B cell (primary cell): ENCODE data around the gene TYSND1. TPM values are rescaled to one million over a fixed set of nuclear protein-coding genes. Genes with fewer than 3 reads are reported as not detected.

ENCODE experiments used
- ATAC-seq: fragments of 200-7000 bp; cut with Tn5 transposase; one replicate; pipeline ENCODE4 v1.10.0; 2021; ENCODE audit warnings: low read depth, mild to moderate bottlenecking, moderate number of reproducible peaks, moderate library complexity
- CTCF ChIA-PET: fragments of 350-600 bp; sonication (Branson Sonifier 250); formaldehyde crosslinking; loops from one replicate; lab custom pipeline; 2021; ENCODE audit warnings: antibody characterized with exemption, inconsistent platforms; lab: Charles Lee
- POLR2A ChIA-PET: fragments of 350-600 bp; sonication (Branson Sonifier 250); formaldehyde crosslinking; loops from one replicate; lab custom pipeline; 2021; ENCODE audit warnings: antibody characterized with exemption; lab: Charles Lee
- DNase-seq: peaks from one replicate; pipeline ENCODE4 v3.0.0; 2013
- H2AFZ ChIP-seq: 2 replicates; pipeline ENCODE4 v1.6.1; 2012; ENCODE audit warnings: mild to moderate bottlenecking, low read depth, low read length; ENCODE audit not compliant: insufficient read depth, poor library complexity, severe bottlenecking
- H3K27ac ChIP-seq, 2 donors: 1 replicate in 1 of 2; 2 replicates in 1 of 2; pipeline ENCODE4 v1.5.1; 2012 to 2013; ENCODE audit warnings: low read length in 2 of 2, mild to moderate bottlenecking in 2 of 2, moderate library complexity in 1 of 2
- H3K27me3 ChIP-seq, 4 experiments: fragments of 200-600 bp in 1 of 4; sonication (generic) in 1 of 4; replicated peaks in 1 of 4; 1 replicate in 2 of 4; 2 replicates in 2 of 4; pipeline versions ENCODE4 v1.6.1 to v1.7.0; 2013 to 2016; ENCODE audit warnings: low read length in 3 of 4, mild to moderate bottlenecking in 2 of 4, mixed read lengths in 1 of 4, moderate library complexity in 1 of 4; ENCODE audit not compliant: insufficient read depth in 4 of 4, control insufficient read depth in 3 of 4; ENCODE audit errors: control extremely low read depth in 1 of 4
- H3K36me3 ChIP-seq, 2 experiments: replicated peaks in 1 of 2; 1 replicate in 1 of 2; 2 replicates in 1 of 2; pipeline versions ENCODE4 v1.6.1 to v1.7.1; 2013; ENCODE audit warnings: low read length in 1 of 2; ENCODE audit not compliant: insufficient read depth in 2 of 2, control insufficient read depth in 1 of 2; ENCODE audit errors: control extremely low read depth in 1 of 2, extremely low read depth in 1 of 2
- H3K4me1 ChIP-seq, 2 donors: fragments of 200-600 bp in 1 of 2; sonication (generic) in 1 of 2; 1 replicate in 1 of 2; 2 replicates in 1 of 2; pipeline versions ENCODE4 v1.5.1 to v1.6.1; 2013 to 2017; ENCODE audit warnings: low read length in 2 of 2; ENCODE audit not compliant: control insufficient read depth in 2 of 2, insufficient read depth in 2 of 2
- H3K4me2 ChIP-seq: replicated peaks from 2 replicates; pipeline ENCODE3; 2012; ENCODE audit warnings: mild to moderate bottlenecking, low read depth, low read length; ENCODE audit not compliant: poor library complexity, severe bottlenecking
- H3K4me3 ChIP-seq, 5 experiments: fragments of 200-600 bp in 1 of 5; sonication (generic) in 1 of 5; 1 replicate in 3 of 5; 2 replicates in 2 of 5; pipeline versions ENCODE4 v1.5.1 to v1.7.0; 2011 to 2016; ENCODE audit warnings: low read length in 4 of 5, mild to moderate bottlenecking in 4 of 5, low read depth in 2 of 5, control low read depth in 1 of 5, moderate library complexity in 1 of 5; ENCODE audit not compliant: insufficient read depth in 1 of 5; ENCODE audit errors: control extremely low read depth in 1 of 5, extremely low read depth in 1 of 5
- H3K79me2 ChIP-seq: fragments of 200-600 bp; sonication (generic); one replicate; pipeline ENCODE4 v1.6.0; 2016; ENCODE audit warnings: low read length; ENCODE audit not compliant: control insufficient read depth, insufficient read depth
- H3K9ac ChIP-seq: fragments of 200-600 bp; sonication (generic); 2 replicates; pipeline ENCODE4 v1.6.1; 2017; ENCODE audit warnings: mild to moderate bottlenecking, low read length, moderate library complexity
- H3K9me3 ChIP-seq, 3 donors: one replicate each; pipeline versions ENCODE4 v1.6.1 to v1.7.1; 2013; ENCODE audit warnings: low read length in 2 of 3; ENCODE audit not compliant: control insufficient read depth in 2 of 3, insufficient read depth in 1 of 3; ENCODE audit errors: control extremely low read depth in 1 of 3
- H4K20me1 ChIP-seq: 2 replicates; pipeline ENCODE4 v1.6.0; 2012; ENCODE audit warnings: mild to moderate bottlenecking, low read length; ENCODE audit not compliant: insufficient read depth, control insufficient read depth, poor library complexity, severe bottlenecking
- H3K27ac Mint-ChIP-seq: one replicate; pipeline ENCODE4 v1.8.0; 2021; ENCODE audit warnings: mixed read lengths
- H3K27me3 Mint-ChIP-seq: one replicate; pipeline ENCODE4 v1.8.0; 2021; ENCODE audit warnings: mixed read lengths
- H3K4me1 Mint-ChIP-seq: one replicate; pipeline ENCODE4 v1.8.0; 2021; ENCODE audit warnings: mixed read lengths
- H3K4me3 Mint-ChIP-seq: one replicate; pipeline ENCODE4 v1.8.0; 2021; ENCODE audit warnings: mixed read lengths
- H3K9me3 Mint-ChIP-seq: one replicate; pipeline ENCODE4 v1.8.0; 2022; ENCODE audit warnings: mixed read lengths; ENCODE audit not compliant: insufficient read depth
- EZH2 ChIP-seq: IDR thresholded peaks from 2 replicates; pipeline ENCODE4 v1.6.1; 2012; ENCODE audit warnings: borderline replicate concordance, low read depth, mild to moderate bottlenecking, moderate library complexity, low read length; ENCODE audit not compliant: insufficient read depth, poor library complexity, severe bottlenecking
- WGBS: methylation state at CpG from one replicate; pipeline ENCODE4 v1.1.5; 2013; ENCODE audit warnings: missing lambda C conversion rate; ENCODE audit not compliant: insufficient coverage; 5-methylcytosine and 5-hydroxymethylcytosine counted together
- intact Hi-C: fragments of 100-400 bp; cut with micrococcal nuclease; formaldehyde crosslinking; loops from one replicate; pipeline ENCODE4 v1.10.0; 2022
- polyA plus RNA-seq: library from polyadenylated mRNA; depleted of rRNA; stranded (reverse); fragments of >200 nt; gene quantifications from 2 replicates; pipeline ENCODE4 v1.2.3, GENCODE V29; 2012
- total RNA-seq, 2 donors: library from RNA; stranded (reverse); fragments of 120-200 nt in 1 of 2; gene quantifications; 1 replicate in 1 of 2; 2 replicates in 1 of 2; pipeline versions ENCODE4 v1.2.3 to v1.2.4, GENCODE V29; 2013 to 2022
- TF ChIP-seq, protein P1 (sequence below): fragments of 200-600 bp; IDR thresholded peaks from one replicate; pipeline ENCODE4 v1.8.0; 2022; ENCODE audit warnings: antibody characterized with exemption, mild to moderate bottlenecking

The TYSND1 gene
- total and polyA plus RNA-seq, 2 donors (not counting 1 experiment from before 2014, with no cell fraction given), result 28.0 to 34.1 TPM

DNA sequence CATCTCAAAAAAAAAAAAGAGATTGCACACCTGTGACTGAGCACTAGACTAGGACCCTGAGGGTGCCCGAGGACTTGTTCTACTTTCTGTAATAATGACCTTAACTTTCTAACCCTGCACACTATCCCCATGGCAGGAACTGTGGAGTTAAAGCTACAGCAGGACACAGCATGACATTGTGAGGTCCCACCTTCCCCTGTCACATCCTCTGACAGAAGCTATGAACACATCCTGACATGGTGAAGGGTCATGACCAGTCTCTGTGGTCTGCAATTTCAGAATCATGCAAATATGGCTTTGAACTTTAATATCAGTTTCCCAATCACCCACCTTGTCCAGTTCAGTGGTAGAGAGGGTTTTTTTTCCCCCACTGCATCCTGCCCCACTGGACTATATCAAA, 42.3 kb upstream of the TYSND1 start:
- Histone ChIP-seq H3K36me3 (no peaks in the 10 kb centered on the region), H3K9ac (no peak overlapping the region), H3K4me3 (no peak overlapping the region), H3K27ac (no peak overlapping the region), H3K4me1 (no peaks in the 10 kb centered on the region), H3K79me2 (no peaks in the 10 kb centered on the region), H4K20me1 (no peaks in the 10 kb centered on the region), H3K27me3 (no peaks in the 10 kb centered on the region), H3K9me3 (peaks cover 0 to 3% (median 0%) of the 10 kb centered on the region in 3 donors), H3K4me2 (no peak overlapping the region), H2AFZ (no peak overlapping the region)
- ChIA-PET POLR2A (no interaction called here), CTCF (no interaction called here)
- TF ChIP-seq EZH2, result no peak
- TF ChIP-seq, protein P1, sequence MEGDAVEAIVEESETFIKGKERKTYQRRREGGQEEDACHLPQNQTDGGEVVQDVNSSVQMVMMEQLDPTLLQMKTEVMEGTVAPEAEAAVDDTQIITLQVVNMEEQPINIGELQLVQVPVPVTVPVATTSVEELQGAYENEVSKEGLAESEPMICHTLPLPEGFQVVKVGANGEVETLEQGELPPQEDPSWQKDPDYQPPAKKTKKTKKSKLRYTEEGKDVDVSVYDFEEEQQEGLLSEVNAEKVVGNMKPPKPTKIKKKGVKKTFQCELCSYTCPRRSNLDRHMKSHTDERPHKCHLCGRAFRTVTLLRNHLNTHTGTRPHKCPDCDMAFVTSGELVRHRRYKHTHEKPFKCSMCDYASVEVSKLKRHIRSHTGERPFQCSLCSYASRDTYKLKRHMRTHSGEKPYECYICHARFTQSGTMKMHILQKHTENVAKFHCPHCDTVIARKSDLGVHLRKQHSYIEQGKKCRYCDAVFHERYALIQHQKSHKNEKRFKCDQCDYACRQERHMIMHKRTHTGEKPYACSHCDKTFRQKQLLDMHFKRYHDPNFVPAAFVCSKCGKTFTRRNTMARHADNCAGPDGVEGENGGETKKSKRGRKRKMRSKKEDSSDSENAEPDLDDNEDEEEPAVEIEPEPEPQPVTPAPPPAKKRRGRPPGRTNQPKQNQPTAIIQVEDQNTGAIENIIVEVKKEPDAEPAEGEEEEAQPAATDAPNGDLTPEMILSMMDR, result no peak
- ATAC-seq (no peak), DNase-seq (no peak)
- no peak overlapping the region for H3K27ac Mint-ChIP-seq
- no peaks in the 10 kb centered on the region for H3K9me3 Mint-ChIP-seq
- intact Hi-C loops, result no loop called here
- peaks cover 3% of the 10 kb centered on the region for H3K27me3 Mint-ChIP-seq
- WGBS, result 80% methylated on average over 1 of the region's 1 CpG
- H3K4me3 Mint-ChIP-seq, result no peak overlapping the region
- no peaks in the 10 kb centered on the region for H3K4me1 Mint-ChIP-seq

DNA sequence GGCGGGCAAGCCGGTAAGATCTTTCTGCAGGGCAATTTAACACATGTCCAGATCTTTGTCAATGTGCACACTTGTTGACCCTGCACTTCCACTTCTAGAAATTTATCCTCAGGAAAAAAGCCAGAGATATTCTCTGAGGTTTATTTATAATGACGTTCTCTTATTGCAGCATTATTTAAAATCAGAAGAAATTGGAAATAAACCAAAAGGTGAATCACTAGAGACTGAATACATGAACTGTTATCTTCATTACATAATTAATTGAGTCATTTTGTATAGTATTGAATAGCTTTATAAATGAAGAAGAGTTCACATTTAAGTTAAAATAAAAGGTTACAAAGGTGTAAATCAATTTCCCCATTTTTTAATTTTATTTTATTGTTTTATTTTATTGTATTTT, 40.1 kb upstream of the TYSND1 start:
- no peak for DNase-seq
- no peaks in the 10 kb centered on the region for H3K9me3 Mint-ChIP-seq
- peaks cover 6% of the 10 kb centered on the region for H3K27me3 Mint-ChIP-seq
- H3K9me3 ChIP-seq, result peaks cover 0 to 3% (median 0%) of the 10 kb centered on the region in 3 donors
- H2AFZ ChIP-seq, result no peak overlapping the region
- H3K4me1 Mint-ChIP-seq, result no peaks in the 10 kb centered on the region
- H3K4me1 ChIP-seq, result no peaks in the 10 kb centered on the region
- WGBS, result no CpG with 5 or more reads among the region's 3 CpGs
- no peak for ATAC-seq
- H3K4me2 ChIP-seq, result no peak overlapping the region
- H3K27ac Mint-ChIP-seq, result no peak overlapping the region
- no peak overlapping the region for H3K4me3 ChIP-seq
- H3K27ac ChIP-seq, result no peak overlapping the region
- no peak for TF ChIP-seq EZH2
- TF ChIP-seq, protein P1, result no peak
- no peaks in the 10 kb centered on the region for H3K79me2 ChIP-seq
- no peaks in the 10 kb centered on the region for H4K20me1 ChIP-seq
- no peak overlapping the region for H3K4me3 Mint-ChIP-seq
- POLR2A ChIA-PET, result no interaction called here
- CTCF ChIA-PET, result no interaction called here
- no peaks in the 10 kb centered on the region for H3K36me3 ChIP-seq
- H3K9ac ChIP-seq, result no peak overlapping the region
- no peaks in the 10 kb centered on the region for H3K27me3 ChIP-seq
- intact Hi-C loops, result no loop called here
